Activated CD4-positive, alpha-beta T cell treated with anti-CD3 and anti-CD28 coated beads for 24 hours (primary cell): ENCODE results near the gene IFIT1B.

Experiments
- DNase-seq, 2 donors: peaks; one replicate each; pipeline ENCODE4 v3.0.0-alpha.2; 2020; ENCODE audit warnings: low read depth in 2 of 2

Gene IFIT1B

GRCh38 chr10:89414146-89414878 is 36.5 kb downstream of the IFIT1B start, which contains the start of gene IFIT5:
Gene IFIT5, plus strand, starts transcription at chr10:89414568. Its CDS starts 231 bp downstream, at chr10:89414799.
- DNase-seq, result peak in 1 of 2 donors; percentile 42

- peak in 1 of 2 donors; percentile 17 for DNase-seq
These were observed 37.3 kb downstream of the IFIT1B start for GRCh38 chr10:89414879-89415821.

GRCh38 chr10:89416465-89416864 is 38.6 kb downstream of the IFIT1B start:
- no peak for DNase-seq

GRCh38 chr10:89419548-89419947 is 41.7 kb downstream of the IFIT1B start:
- no peak for DNase-seq

GRCh38 chr10:89421018-89421476 is 43.2 kb downstream of the IFIT1B start:
- no peak for DNase-seq

GRCh38 chr10:89425000-89425399 is 47.1 kb downstream of the IFIT1B start:
- no peak for DNase-seq

GRCh38 chr10:89426230-89426868 is 48.5 kb downstream of the IFIT1B start:
- no peak for DNase-seq

- DNase-seq, result no peak
These were observed 49.8 kb downstream of the IFIT1B start for GRCh38 chr10:89427629-89428028.

GRCh38 chr10:89428877-89429276 is 51.0 kb downstream of the IFIT1B start:
- no peak for DNase-seq

GRCh38 chr10:89431977-89432376 is 54.1 kb downstream of the IFIT1B start:
- DNase-seq, result no peak
